Activated naive CD4-positive, alpha-beta T cell treated with anti-CD3 and anti-CD28 coated beads, Interleukin-2, amount 50 U/mL, for 24 hours (primary cell): ENCODE data around the gene LRMDA.

ENCODE experiments used
- H3K27ac Mint-ChIP-seq: one replicate; pipeline ENCODE4 v1.8.0; 2021; ENCODE audit warnings: mild to moderate bottlenecking, mixed read lengths
- H3K27me3 Mint-ChIP-seq: one replicate; pipeline ENCODE4 v1.8.0; 2021; ENCODE audit warnings: mixed read lengths
- H3K36me3 Mint-ChIP-seq: one replicate; pipeline ENCODE4 v1.8.0; 2021; ENCODE audit warnings: mixed read lengths
- H3K4me1 Mint-ChIP-seq: one replicate; pipeline ENCODE4 v1.8.0; 2021; ENCODE audit warnings: mixed read lengths
- H3K4me3 Mint-ChIP-seq: one replicate; pipeline ENCODE4 v1.8.0; 2021; ENCODE audit warnings: mild to moderate bottlenecking, mixed read lengths
- H3K9me3 Mint-ChIP-seq: one replicate; pipeline ENCODE4 v1.8.0; 2021; ENCODE audit warnings: mixed read lengths

LRMDA gene

GRCh38 chr10:75860009-75860408 is 428.6 kb downstream of the LRMDA start:
- no peaks in the 10 kb centered on the region for H3K36me3 Mint-ChIP-seq
- no peak overlapping the region for H3K4me3 Mint-ChIP-seq
- no peaks in the 10 kb centered on the region for H3K4me1 Mint-ChIP-seq
- H3K27ac Mint-ChIP-seq: no peak overlapping the region
- H3K9me3 Mint-ChIP-seq: no peaks in the 10 kb centered on the region
- no peaks in the 10 kb centered on the region for H3K27me3 Mint-ChIP-seq

- no peak overlapping the region for H3K27ac Mint-ChIP-seq
- no peaks in the 10 kb centered on the region for H3K4me1 Mint-ChIP-seq
- H3K9me3 Mint-ChIP-seq: no peaks in the 10 kb centered on the region
- no peak overlapping the region for H3K4me3 Mint-ChIP-seq
- H3K36me3 Mint-ChIP-seq: no peaks in the 10 kb centered on the region
- no peaks in the 10 kb centered on the region for H3K27me3 Mint-ChIP-seq
These were observed 430.2 kb downstream of the LRMDA start for GRCh38 chr10:75861582-75861981.

- H3K36me3 Mint-ChIP-seq: no peaks in the 10 kb centered on the region
- H3K4me3 Mint-ChIP-seq: no peak overlapping the region
- H3K9me3 Mint-ChIP-seq: no peaks in the 10 kb centered on the region
These were observed 431.5 kb downstream of the LRMDA start for GRCh38 chr10:75862935-75863334.

GRCh38 chr10:75864717-75865116 is 433.3 kb downstream of the LRMDA start:
- H3K4me3 Mint-ChIP-seq: no peak overlapping the region
- no peak overlapping the region for H3K27ac Mint-ChIP-seq
- no peaks in the 10 kb centered on the region for H3K27me3 Mint-ChIP-seq
- no peaks in the 10 kb centered on the region for H3K36me3 Mint-ChIP-seq
- H3K4me1 Mint-ChIP-seq: no peaks in the 10 kb centered on the region
- no peaks in the 10 kb centered on the region for H3K9me3 Mint-ChIP-seq

More at GRCh38 chr10:75862935-75863334, 431.5 kb downstream of the LRMDA start:
- H3K4me1 Mint-ChIP-seq: no peaks in the 10 kb centered on the region
- no peak overlapping the region for H3K27ac Mint-ChIP-seq
- H3K27me3 Mint-ChIP-seq: no peaks in the 10 kb centered on the region

- Mint-ChIP-seq H3K36me3 (no peaks in the 10 kb centered on the region), H3K4me3 (no peak overlapping the region), H3K9me3 (no peaks in the 10 kb centered on the region), H3K27me3 (no peaks in the 10 kb centered on the region), H3K4me1 (no peaks in the 10 kb centered on the region), H3K27ac (no peak overlapping the region)
These were observed 434.2 kb downstream of the LRMDA start for GRCh38 chr10:75865413-75866299.

GRCh38 chr10:75866300-75866625 is 434.8 kb downstream of the LRMDA start:
- Mint-ChIP-seq H3K27ac (no peak overlapping the region), H3K4me1 (no peaks in the 10 kb centered on the region), H3K27me3 (no peaks in the 10 kb centered on the region), H3K4me3 (no peak overlapping the region), H3K36me3 (no peaks in the 10 kb centered on the region), H3K9me3 (no peaks in the 10 kb centered on the region)

- no peaks in the 10 kb centered on the region for H3K9me3 Mint-ChIP-seq
- no peaks in the 10 kb centered on the region for H3K27me3 Mint-ChIP-seq
- H3K27ac Mint-ChIP-seq: no peak overlapping the region
These were observed 435.3 kb downstream of the LRMDA start for GRCh38 chr10:75866731-75867130.

GRCh38 chr10:75868574-75868973 is 437.1 kb downstream of the LRMDA start:
- Mint-ChIP-seq H3K4me1 (no peaks in the 10 kb centered on the region), H3K4me3 (no peak overlapping the region), H3K36me3 (no peaks in the 10 kb centered on the region), H3K27me3 (no peaks in the 10 kb centered on the region), H3K9me3 (no peaks in the 10 kb centered on the region), H3K27ac (no peak overlapping the region)

More at GRCh38 chr10:75866731-75867130, 435.3 kb downstream of the LRMDA start:
- H3K36me3 Mint-ChIP-seq: no peaks in the 10 kb centered on the region
- no peaks in the 10 kb centered on the region for H3K4me1 Mint-ChIP-seq
- H3K4me3 Mint-ChIP-seq: no peak overlapping the region

- Mint-ChIP-seq H3K4me3 (no peak overlapping the region), H3K4me1 (no peaks in the 10 kb centered on the region), H3K27ac (no peak overlapping the region), H3K36me3 (no peaks in the 10 kb centered on the region), H3K27me3 (no peaks in the 10 kb centered on the region), H3K9me3 (no peaks in the 10 kb centered on the region)
These were observed 438.7 kb downstream of the LRMDA start for GRCh38 chr10:75870039-75870645.

GRCh38 chr10:75875740-75876139 is 444.3 kb downstream of the LRMDA start:
- Mint-ChIP-seq H3K9me3 (no peaks in the 10 kb centered on the region), H3K27ac (no peak overlapping the region), H3K27me3 (no peaks in the 10 kb centered on the region), H3K4me1 (no peaks in the 10 kb centered on the region), H3K36me3 (no peaks in the 10 kb centered on the region), H3K4me3 (no peak overlapping the region)

- Mint-ChIP-seq H3K36me3 (no peaks in the 10 kb centered on the region), H3K4me1 (no peaks in the 10 kb centered on the region), H3K27me3 (no peaks in the 10 kb centered on the region), H3K4me3 (no peak overlapping the region), H3K27ac (no peak overlapping the region), H3K9me3 (no peaks in the 10 kb centered on the region)
These were observed 445.3 kb downstream of the LRMDA start for GRCh38 chr10:75876710-75877109.

- no peak overlapping the region for H3K27ac Mint-ChIP-seq
These were observed 446.5 kb downstream of the LRMDA start for GRCh38 chr10:75877877-75878276.

GRCh38 chr10:75878586-75878985 is 447.2 kb downstream of the LRMDA start:
- Mint-ChIP-seq H3K9me3 (no peaks in the 10 kb centered on the region), H3K27ac (no peak overlapping the region), H3K27me3 (no peaks in the 10 kb centered on the region), H3K4me3 (no peak overlapping the region), H3K36me3 (no peaks in the 10 kb centered on the region), H3K4me1 (no peaks in the 10 kb centered on the region)

More at GRCh38 chr10:75877877-75878276, 446.5 kb downstream of the LRMDA start:
- Mint-ChIP-seq H3K4me1 (no peaks in the 10 kb centered on the region), H3K36me3 (no peaks in the 10 kb centered on the region), H3K9me3 (no peaks in the 10 kb centered on the region), H3K4me3 (no peak overlapping the region), H3K27me3 (no peaks in the 10 kb centered on the region)

- Mint-ChIP-seq H3K9me3 (no peaks in the 10 kb centered on the region), H3K27ac (no peak overlapping the region), H3K4me1 (no peaks in the 10 kb centered on the region), H3K27me3 (no peaks in the 10 kb centered on the region), H3K36me3 (no peaks in the 10 kb centered on the region), H3K4me3 (no peak overlapping the region)
These were observed 448.8 kb downstream of the LRMDA start for GRCh38 chr10:75880031-75880775.

GRCh38 chr10:75883081-75884072 is 452.0 kb downstream of the LRMDA start:
- Mint-ChIP-seq H3K27me3 (no peaks in the 10 kb centered on the region), H3K4me1 (no peaks in the 10 kb centered on the region), H3K4me3 (no peak overlapping the region), H3K9me3 (no peaks in the 10 kb centered on the region), H3K36me3 (no peaks in the 10 kb centered on the region), H3K27ac (no peak overlapping the region)
